Naive thymus-derived CD8-positive, alpha-beta T cell (primary cell): ENCODE measurements around the gene MTFR1L. TPM values are rescaled to one million over a fixed set of nuclear protein-coding genes. Genes with fewer than 3 reads are reported as not detected.
"Not testable (repeated sequence)": the region's sequence is repeated elsewhere in the genome, so short reads cannot be mapped to it uniquely, and the experiment has no call there.

Source experiments
- ATAC-seq, 2 donors: fragments of 150-1000 bp; cut with Tn5 transposase in 1 of 2; sonication (Bioruptor Pico), chemical (Tn5 transposase) in 1 of 2; 1 replicate in 1 of 2; 2 replicates in 1 of 2; pipeline ENCODE4 v1.10.0; 2021; ENCODE audit warnings: mild to moderate bottlenecking in 2 of 2, moderate library complexity in 2 of 2
- POLR2A ChIA-PET: fragments of 350-600 bp; sonication (Branson Sonifier 250); formaldehyde crosslinking; loops from one replicate; lab custom pipeline; 2021; ENCODE audit warnings: antibody characterized with exemption; lab: Charles Lee
- DNase-seq, 10 donors: peaks; one replicate each; pipeline versions ENCODE4 v3.0.0 to v3.0.0-alpha.2; 2020 to 2022
- H3K27ac Mint-ChIP-seq, 10 donors: one replicate each; pipeline ENCODE4 v1.8.0; 2020 to 2022; ENCODE audit warnings: mild to moderate bottlenecking in 10 of 10, mixed read lengths in 10 of 10, moderate library complexity in 4 of 10, inconsistent platforms in 1 of 10
- H3K27me3 Mint-ChIP-seq, 5 donors: one replicate each; pipeline ENCODE4 v1.8.0; 2021 to 2022; ENCODE audit warnings: mixed read lengths in 5 of 5
- H3K36me3 Mint-ChIP-seq, 3 donors: one replicate each; pipeline ENCODE4 v1.8.0; 2020 to 2022; ENCODE audit warnings: mixed read lengths in 3 of 3, mild to moderate bottlenecking in 2 of 3, inconsistent platforms in 1 of 3
- H3K4me1 Mint-ChIP-seq, 4 donors: one replicate each; pipeline ENCODE4 v1.8.0; 2021 to 2022; ENCODE audit warnings: mixed read lengths in 4 of 4
- H3K4me3 Mint-ChIP-seq, 10 donors: one replicate each; pipeline ENCODE4 v1.8.0; 2020 to 2022; ENCODE audit warnings: mild to moderate bottlenecking in 10 of 10, mixed read lengths in 10 of 10, moderate library complexity in 6 of 10, inconsistent platforms in 1 of 10
- H3K9me3 Mint-ChIP-seq, 9 donors: one replicate each; pipeline ENCODE4 v1.8.0; 2020 to 2022; ENCODE audit warnings: mixed read lengths in 9 of 9, mild to moderate bottlenecking in 3 of 9, inconsistent platforms in 1 of 9, moderate library complexity in 1 of 9
- polyA plus RNA-seq, 3 donors: library from polyadenylated mRNA; unstranded; fragments of 300-500 nt; fragmentation: Illumina TruSeq; gene quantifications; one replicate each; pipeline ENCODE4 v1.2.3, GENCODE V29; 2021
- total RNA-seq, 8 experiments: library from RNA in 2 of 8; stranded (reverse) in 2 of 8; gene quantifications; one replicate each; pipeline ENCODE4 v1.2.3 and lab custom pipeline; 2021 to 2026

Gene MTFR1L
- total and polyA plus RNA-seq, 5 experiments from 2014 or later: 34.3 to 56.4 (median 42.6) TPM

DNA sequence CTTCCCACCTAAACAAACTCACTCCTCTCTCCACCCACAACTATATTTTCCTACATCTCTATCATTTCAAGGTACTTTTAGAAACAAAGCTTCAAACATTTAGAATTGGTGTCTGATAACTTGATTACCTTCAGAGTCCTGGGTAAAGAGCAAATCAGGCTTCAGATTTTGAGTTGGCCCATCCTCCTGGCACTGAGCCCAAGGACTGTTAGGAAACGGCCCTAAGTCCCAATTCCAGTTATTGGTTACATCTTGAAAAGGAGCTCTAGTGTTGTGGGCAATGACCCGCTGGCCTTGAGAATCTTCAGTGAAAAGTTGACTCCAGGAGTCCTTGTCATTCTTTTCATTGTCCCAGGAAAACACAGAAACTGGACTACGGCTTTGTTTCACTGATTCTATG lies 15.1 kb downstream of the MTFR1L start:
- peaks cover 0 to 57% (median 29%) of the 10 kb centered on the region in 3 donors for H3K36me3 Mint-ChIP-seq
- no peak for DNase-seq
- H3K27ac Mint-ChIP-seq: no peak overlapping the region
- peaks cover 6 to 18% (median 9%) of the 10 kb centered on the region in 4 donors for H3K4me1 Mint-ChIP-seq
- H3K9me3 Mint-ChIP-seq: peaks cover 0 to 9% (median under 1%) of the 10 kb centered on the region in 9 donors
- H3K4me3 Mint-ChIP-seq: no peak overlapping the region
- no peaks in the 10 kb centered on the region for H3K27me3 Mint-ChIP-seq
- ATAC-seq: no peak
- POLR2A ChIA-PET: interaction anchor here (0.5 to 0.6 kb wide), 2 partner anchors 415 to 1520 kb away, joined by 3 read pairs; no protein-coding TSS in a partner anchor

DNA sequence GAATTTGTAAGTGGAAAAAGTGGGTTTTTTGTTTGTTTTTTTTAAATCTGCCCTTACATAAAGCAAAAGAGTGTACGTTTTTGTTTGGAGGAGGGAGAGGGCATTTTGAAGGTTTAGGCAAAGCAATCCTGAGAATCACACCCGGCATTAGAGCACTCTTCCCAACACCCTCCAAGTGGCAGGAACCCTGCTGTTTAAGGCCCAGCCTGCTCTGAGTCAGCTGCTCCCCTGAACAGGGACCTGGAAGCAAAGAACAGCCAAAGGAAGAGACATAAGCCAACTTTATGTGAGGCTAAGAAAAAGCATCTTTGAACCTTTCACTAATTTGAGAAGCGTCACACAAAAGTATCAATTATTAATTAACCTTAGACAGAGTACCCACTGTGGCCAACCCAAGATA lies 16.9 kb downstream of the MTFR1L start:
- no peak for ATAC-seq
- DNase-seq: no peak
- Mint-ChIP-seq H3K4me1 (peaks cover 1 to 11% (median 5%) of the 10 kb centered on the region in 4 donors), H3K27ac (no peak overlapping the region), H3K4me3 (no peak overlapping the region), H3K9me3 (peaks cover 0 to 12% (median 6%) of the 10 kb centered on the region in 9 donors), H3K27me3 (no peaks in the 10 kb centered on the region), H3K36me3 (peaks cover 3 to 39% (median 22%) of the 10 kb centered on the region in 3 donors)
- POLR2A ChIA-PET: interaction anchor here (0.7 kb wide), 1 partner anchor 301 kb away, joined by 3 read pairs; no protein-coding TSS in a partner anchor

DNA sequence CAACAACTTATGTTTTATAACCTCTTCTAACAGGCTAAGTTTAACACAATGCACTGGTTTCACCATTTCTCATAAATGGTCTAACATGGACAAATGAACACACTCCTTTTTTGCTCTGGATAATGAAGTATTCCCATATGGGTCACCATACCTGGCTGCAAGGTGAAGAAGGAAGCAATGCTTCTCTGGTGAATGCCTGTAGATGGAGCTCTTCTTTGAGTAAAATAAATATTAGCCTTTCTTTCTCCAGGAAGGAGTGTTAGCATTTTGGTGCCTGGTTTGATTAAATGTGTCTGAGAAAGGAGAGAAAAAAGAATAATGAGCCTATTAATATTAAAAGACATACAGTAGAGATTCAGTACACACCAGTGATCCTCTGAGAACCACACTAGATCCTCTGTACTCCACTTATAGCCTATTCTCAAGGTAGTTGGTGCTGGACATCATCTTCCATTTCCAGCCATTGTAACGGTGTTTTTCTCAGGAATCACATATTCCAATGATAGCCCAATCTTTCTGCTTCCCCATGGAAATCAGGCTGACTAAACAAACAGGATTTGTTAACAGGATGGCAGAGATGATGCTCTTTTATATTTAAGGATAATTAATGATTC lies 17.6 kb downstream of the MTFR1L start:
- Mint-ChIP-seq H3K27ac (peak overlapping the region in 1 of 10 donors; percentile 55), H3K4me3 (no peak overlapping the region), H3K27me3 (no peaks in the 10 kb centered on the region), H3K9me3 (peaks cover 0 to 12% (median 6%) of the 10 kb centered on the region in 9 donors), H3K4me1 (peaks cover 0 to 4% (median under 1%) of the 10 kb centered on the region in 4 donors), H3K36me3 (peaks cover 3 to 32% (median 20%) of the 10 kb centered on the region in 3 donors)
- POLR2A ChIA-PET: interaction anchor here (0.7 kb wide), 1 partner anchor 301 kb away, joined by 3 read pairs; no protein-coding TSS in a partner anchor
- ATAC-seq (no peak), DNase-seq (no peak)

DNA sequence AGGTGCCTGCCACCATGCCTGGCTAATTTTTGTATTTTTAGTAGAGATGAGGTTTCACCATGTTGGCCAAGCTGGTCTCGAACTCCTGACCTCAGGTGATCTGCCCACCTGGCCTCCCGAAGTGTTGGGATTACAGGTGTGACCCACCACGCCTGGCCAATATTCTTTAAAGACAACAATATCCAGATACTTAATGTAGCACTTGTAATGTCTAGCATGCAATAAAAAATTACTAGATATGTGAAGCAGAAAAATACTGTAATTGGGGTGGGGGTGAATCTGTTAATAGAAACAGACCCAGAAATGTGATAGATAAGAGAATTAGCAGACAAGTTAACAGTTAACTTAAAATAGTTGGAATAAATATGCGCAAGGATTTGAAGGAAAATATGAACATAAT lies 20.1 kb downstream of the MTFR1L start:
- H3K27ac Mint-ChIP-seq, H3K4me3 Mint-ChIP-seq, H3K4me1 Mint-ChIP-seq, DNase-seq, H3K27me3 Mint-ChIP-seq, ATAC-seq, POLR2A ChIA-PET: not testable (repeated sequence)
- Mint-ChIP-seq H3K9me3 (peaks cover 0 to 12% (median 6%) of the 10 kb centered on the region in 9 donors), H3K36me3 (peaks cover 3 to 12% (median 11%) of the 10 kb centered on the region in 3 donors)

DNA sequence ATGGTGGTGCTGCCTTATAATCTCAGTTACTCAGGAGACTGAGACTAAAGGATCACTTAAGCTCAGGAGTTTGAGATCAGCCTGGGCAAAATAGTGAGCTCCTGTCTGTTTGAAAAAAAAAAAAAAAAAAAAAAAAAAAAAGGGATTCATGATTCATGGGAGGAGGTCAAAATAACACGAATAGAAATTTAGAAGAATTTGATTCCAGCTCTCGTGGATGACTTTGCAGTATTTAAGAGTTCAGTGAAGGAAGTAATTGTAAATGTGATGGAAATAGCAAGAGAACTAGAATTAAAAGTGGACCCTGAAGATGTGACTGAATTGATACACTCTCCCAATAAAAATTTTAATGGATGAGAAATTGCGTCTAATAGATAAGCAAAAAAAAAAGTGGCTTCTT lies 23.7 kb downstream of the MTFR1L start:
- no peak overlapping the region for H3K27ac Mint-ChIP-seq
- ATAC-seq: no peak

DNA sequence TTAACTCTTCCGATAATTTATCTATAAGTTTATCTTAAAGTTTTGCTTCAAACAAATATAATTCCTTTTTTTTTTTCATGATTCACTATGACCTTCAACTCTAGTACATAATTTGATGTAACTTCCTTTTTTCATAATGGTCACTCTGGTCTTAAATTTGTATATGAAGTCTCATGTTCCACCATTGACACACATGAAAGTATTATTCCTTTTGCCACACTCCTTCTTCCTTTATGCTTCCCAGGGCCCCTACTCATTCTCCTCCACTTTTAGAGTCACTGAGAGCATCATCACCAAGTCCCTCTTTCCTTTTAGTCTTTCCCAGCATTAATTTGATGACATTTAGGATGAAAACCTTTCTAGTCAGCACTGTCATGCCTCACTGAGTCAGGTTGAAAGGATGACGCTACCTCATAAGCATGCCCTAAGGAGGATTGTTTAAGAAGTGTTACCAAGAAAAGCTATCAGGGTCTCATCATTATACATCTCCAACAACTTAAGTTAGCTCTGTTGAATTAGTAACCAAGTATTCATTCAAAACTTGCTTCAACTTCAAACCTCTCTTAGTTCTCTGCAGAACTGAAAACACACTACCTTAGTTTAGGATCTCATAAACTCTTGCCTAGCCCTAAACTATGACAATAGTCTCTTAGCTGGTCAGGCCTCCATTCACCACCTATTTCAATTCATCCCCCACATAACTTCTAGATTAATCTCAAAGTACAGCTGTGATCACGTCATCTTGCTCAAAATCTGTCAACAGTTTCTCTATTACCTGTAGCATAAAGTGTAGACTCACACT lies 25.0 kb downstream of the MTFR1L start:
- peaks cover 0 to 2% (median 0%) of the 10 kb centered on the region in 5 donors for H3K27me3 Mint-ChIP-seq
- ATAC-seq: no peak
- no peak overlapping the region for H3K27ac Mint-ChIP-seq
- no peaks in the 10 kb centered on the region for H3K4me1 Mint-ChIP-seq
- peaks cover 0 to 7% (median 3%) of the 10 kb centered on the region in 3 donors for H3K36me3 Mint-ChIP-seq
- no peak for DNase-seq
- POLR2A ChIA-PET: interaction anchor here (0.6 kb wide), 1 partner anchor 23 kb away, joined by 3 read pairs; no protein-coding TSS in a partner anchor
- H3K9me3 Mint-ChIP-seq: peaks cover 0 to 9% (median 4%) of the 10 kb centered on the region in 9 donors
- no peak overlapping the region for H3K4me3 Mint-ChIP-seq

More for the DNA sequence above, 23.7 kb downstream of the MTFR1L start:
- Mint-ChIP-seq H3K4me3 (no peak overlapping the region), H3K9me3 (peaks cover 0 to 12% (median 6%) of the 10 kb centered on the region in 9 donors), H3K4me1 (no peaks in the 10 kb centered on the region), H3K36me3 (peaks cover 0 to 12% (median 3%) of the 10 kb centered on the region in 3 donors), H3K27me3 (peaks cover 0 to 2% (median 0%) of the 10 kb centered on the region in 5 donors)
- no peak for DNase-seq
- POLR2A ChIA-PET: interaction anchor here (0.7 kb wide), 1 partner anchor 384 kb away, joined by 3 read pairs; no protein-coding TSS in a partner anchor

DNA sequence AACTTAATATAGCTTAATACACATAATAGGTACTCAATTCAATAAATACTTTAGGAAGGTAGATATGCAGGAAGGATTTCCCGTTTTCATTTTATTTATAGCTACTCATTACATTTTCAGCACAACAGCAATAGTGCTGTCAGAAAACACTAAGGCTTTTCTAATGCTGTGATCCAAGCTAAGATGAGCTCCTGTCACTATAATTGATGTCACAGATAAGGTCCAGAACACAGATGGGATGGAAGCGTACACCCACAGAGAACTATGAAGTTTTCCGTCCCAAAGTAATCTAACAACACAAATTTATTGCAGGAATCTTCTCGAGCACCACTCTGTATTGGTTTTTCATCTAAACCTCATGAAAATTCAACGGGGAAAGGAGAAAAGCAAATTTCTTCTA lies 25.9 kb downstream of the MTFR1L start:
- Mint-ChIP-seq H3K27me3 (peaks cover 0 to 2% (median 0%) of the 10 kb centered on the region in 5 donors), H3K4me3 (no peak overlapping the region), H3K9me3 (no peaks in the 10 kb centered on the region), H3K4me1 (no peaks in the 10 kb centered on the region), H3K27ac (no peak overlapping the region), H3K36me3 (no peaks in the 10 kb centered on the region)
- no peak for ATAC-seq
- DNase-seq: no peak
- POLR2A ChIA-PET: interaction anchor here (0.6 to 0.7 kb wide), 2 partner anchors 344 to 436 kb away, joined by 3 to 6 read pairs; no protein-coding TSS in a partner anchor

DNA sequence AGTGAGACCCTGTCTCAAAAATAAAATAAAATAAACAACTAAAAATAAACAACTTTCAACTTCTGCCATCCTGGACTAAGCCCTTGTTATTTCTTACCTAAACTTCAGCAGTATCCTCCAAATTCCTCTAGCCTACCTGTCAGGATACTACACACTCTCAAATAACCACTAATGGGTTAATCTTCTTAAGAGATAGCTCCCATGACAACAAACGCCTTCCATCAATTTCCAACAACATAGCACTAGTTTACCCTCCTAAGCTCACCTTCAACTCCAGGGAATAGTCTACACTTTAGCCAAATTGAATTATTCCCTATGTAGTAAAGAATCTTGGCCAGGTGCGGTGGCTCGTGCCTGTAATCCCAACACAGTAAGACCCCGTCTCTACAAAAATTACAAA lies 28.2 kb downstream of the MTFR1L start:
- peaks cover 0 to 2% (median 0%) of the 10 kb centered on the region in 5 donors for H3K27me3 Mint-ChIP-seq
- POLR2A ChIA-PET: no interaction called here
- no peak overlapping the region for H3K4me3 Mint-ChIP-seq
- no peaks in the 10 kb centered on the region for H3K4me1 Mint-ChIP-seq
- ATAC-seq (no peak), DNase-seq (no peak)
- H3K27ac Mint-ChIP-seq: no peak overlapping the region
- peaks cover 0 to 2% (median 0%) of the 10 kb centered on the region in 9 donors for H3K9me3 Mint-ChIP-seq
- H3K36me3 Mint-ChIP-seq: no peaks in the 10 kb centered on the region

DNA sequence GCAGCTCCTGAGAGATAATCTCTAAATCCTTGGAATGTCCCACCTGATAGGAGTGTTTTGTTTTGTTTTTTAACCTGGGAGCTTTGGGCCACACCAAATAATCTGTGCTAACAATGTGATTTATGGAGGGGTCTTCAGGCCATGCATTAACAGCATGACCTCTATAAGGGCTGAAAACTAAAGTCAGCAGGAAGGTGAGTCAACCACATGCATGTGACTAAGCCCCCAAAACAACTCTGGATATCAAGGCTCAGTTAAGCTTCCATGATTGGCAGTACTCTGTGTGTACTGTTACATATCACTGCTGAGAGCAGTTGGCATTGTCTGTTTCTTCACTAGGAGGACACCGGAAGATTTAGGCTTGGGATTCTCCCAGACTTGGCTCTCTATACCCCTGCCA lies 28.8 kb downstream of the MTFR1L start:
- DNase-seq (no peak), ATAC-seq (no peak)
- H3K27me3 Mint-ChIP-seq: peaks cover 0 to 2% (median 0%) of the 10 kb centered on the region in 5 donors
- H3K36me3 Mint-ChIP-seq: no peaks in the 10 kb centered on the region
- POLR2A ChIA-PET: no interaction called here
- peak overlapping the region in 1 of 10 donors; percentile 41 for H3K27ac Mint-ChIP-seq
- H3K4me3 Mint-ChIP-seq: no peak overlapping the region
- peaks cover 0 to 2% (median 0%) of the 10 kb centered on the region in 9 donors for H3K9me3 Mint-ChIP-seq
- H3K4me1 Mint-ChIP-seq: no peaks in the 10 kb centered on the region

DNA sequence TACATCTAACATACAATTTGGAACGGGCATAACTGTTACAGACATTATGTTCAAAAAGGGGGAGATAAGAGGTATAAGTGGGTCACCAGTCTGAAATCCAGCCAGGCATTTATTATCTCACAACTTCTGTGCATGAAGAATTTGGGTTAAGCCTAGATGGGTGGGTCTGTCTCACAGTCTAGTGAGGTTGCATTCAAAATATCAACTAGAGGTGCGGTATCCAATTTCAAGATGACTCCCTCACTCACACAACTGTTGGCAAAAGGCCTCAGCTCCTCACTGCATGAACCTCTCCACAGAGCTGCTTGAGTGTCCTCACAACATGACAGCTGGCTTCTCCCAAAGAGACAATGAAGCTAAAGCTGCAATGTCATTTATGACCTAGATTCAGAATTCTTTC lies 34.8 kb downstream of the MTFR1L start:
- ATAC-seq (no peak), DNase-seq (no peak)
- POLR2A ChIA-PET: no interaction called here
- Mint-ChIP-seq H3K4me3 (no peak overlapping the region), H3K27me3 (peaks cover 0 to 2% (median 0%) of the 10 kb centered on the region in 5 donors), H3K27ac (no peak overlapping the region), H3K9me3 (peaks cover 0 to 2% (median 0%) of the 10 kb centered on the region in 9 donors), H3K4me1 (peaks cover 5 to 13% (median 10%) of the 10 kb centered on the region in 4 donors), H3K36me3 (no peaks in the 10 kb centered on the region)

DNA sequence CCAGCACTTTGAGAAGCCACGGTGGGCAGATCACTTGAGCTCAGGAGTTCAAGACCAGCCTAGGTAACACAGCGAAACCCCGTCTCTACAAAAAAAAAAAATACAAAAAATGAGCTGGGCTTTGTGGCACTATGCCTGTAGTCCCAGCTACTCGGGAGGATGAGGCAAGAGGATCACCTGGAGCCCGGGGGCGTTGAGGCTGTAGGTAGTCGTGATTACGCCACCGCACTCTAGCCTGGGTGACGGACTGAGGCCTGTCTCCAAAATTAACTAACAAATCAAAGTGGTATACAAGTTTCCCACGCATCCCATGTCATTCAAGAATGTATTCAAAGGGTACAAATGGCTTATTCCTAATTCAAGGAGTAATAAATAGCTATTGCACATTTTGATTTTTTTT lies 37.1 kb downstream of the MTFR1L start:
- peaks cover 7 to 26% (median 19%) of the 10 kb centered on the region in 4 donors for H3K4me1 Mint-ChIP-seq
- H3K27ac Mint-ChIP-seq: no peak overlapping the region
- H3K4me3 Mint-ChIP-seq: peak overlapping the region in 1 of 10 donors; percentile 18
- POLR2A ChIA-PET: interaction anchor here (0.7 kb wide), 1 partner anchor 41 kb away, joined by 3 read pairs; no protein-coding TSS in a partner anchor
- ATAC-seq (no peak), DNase-seq (no peak)
- H3K36me3 Mint-ChIP-seq: no peaks in the 10 kb centered on the region
- peaks cover 0 to 2% (median 0%) of the 10 kb centered on the region in 5 donors for H3K27me3 Mint-ChIP-seq
- H3K9me3 Mint-ChIP-seq: no peaks in the 10 kb centered on the region

DNA sequence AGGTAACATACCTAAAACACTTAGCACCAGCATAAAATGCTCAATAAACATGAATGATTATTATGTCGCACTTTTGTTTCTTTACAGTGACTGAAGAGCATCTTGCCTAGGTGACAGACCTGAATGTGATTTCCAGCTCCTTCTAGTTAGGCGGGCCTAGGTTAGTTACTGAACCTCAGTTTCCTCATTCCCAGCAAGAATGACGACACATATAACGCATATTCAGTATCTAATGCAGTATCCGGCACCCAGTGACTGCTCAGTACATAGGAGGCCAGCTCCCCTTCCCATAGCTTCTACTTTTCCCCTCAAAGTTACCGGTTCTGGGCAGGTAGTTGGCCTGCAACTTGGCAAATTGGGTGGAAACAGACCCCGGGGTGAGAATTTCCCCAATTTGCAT lies 38.7 kb downstream of the MTFR1L start:
- H3K27me3 Mint-ChIP-seq: peaks cover 0 to 2% (median 0%) of the 10 kb centered on the region in 5 donors
- DNase-seq: no peak
- ATAC-seq: no peak
- H3K4me1 Mint-ChIP-seq: peaks cover 11 to 28% (median 20%) of the 10 kb centered on the region in 4 donors
- H3K36me3 Mint-ChIP-seq: peaks cover 0 to 9% (median 0%) of the 10 kb centered on the region in 3 donors
- POLR2A ChIA-PET: no interaction called here
- H3K4me3 Mint-ChIP-seq: peak overlapping the region; percentile 80 to 96 (median 90)
- H3K9me3 Mint-ChIP-seq: no peaks in the 10 kb centered on the region
- peak overlapping the region in 7 of 10 donors; percentile 8 to 84 (median 59) for H3K27ac Mint-ChIP-seq
